ENCODE data around the gene PBXIP1. TPM values are rescaled to one million over a fixed set of nuclear protein-coding genes. Genes with fewer than 3 reads are reported as not detected.

The PBXIP1 gene
- total RNA-seq, 2 experiments from 2014 or later: 23.8 to 37.7 TPM

GRCh38 chr1:154969860-154970452 lies 14.1 kb upstream of the PBXIP1 start:
- DNase-seq (ENCODE audit: low spot score): no peak
- POLR2A ChIA-PET: interaction anchor here (0.5 to 0.7 kb wide), 2 partner anchors 13 to 16 kb away, joined by 5 to 6 read pairs; partner anchors contain the start of gene FLAD1
- intact Hi-C loops (cut with micrococcal nuclease; ENCODE audit: unreplicated experiment): no loop called here
- no TSS peak for BruUV-seq (replicated peaks)
- Histone ChIP-seq H2AFZ (ENCODE audit: low read length) (no peak overlapping the region), H3K4me2 (ENCODE audit: low read length) (peak overlapping the region; percentile 59; the same call in 1 of the 2 replicates), H3K4me1 (ENCODE audit: insufficient read depth, low read length, poor library complexity, severe bottlenecking) (peaks cover 30% of the 10 kb centered on the region), H3K9me2 (ENCODE audit: insufficient read depth, low read length) (no peaks in the 10 kb centered on the region), H3K9me3 (ENCODE audit: low read length) (no peaks in the 10 kb centered on the region), H3K4me3 (ENCODE audit: low read depth, low read length, poor library complexity, severe bottlenecking) (no peak overlapping the region), H3K36me3 (ENCODE audit: insufficient read depth, low read length) (peaks cover 59% of the 10 kb centered on the region), H3K27ac (ENCODE audit: low read depth, low read length, poor library complexity, severe bottlenecking) (no peak overlapping the region), H4K20me1 (ENCODE audit: insufficient read depth, low read length) (no peaks in the 10 kb centered on the region), H3K79me2 (ENCODE audit: insufficient read depth, low read depth, low read length) (peaks cover 36% of the 10 kb centered on the region)
- TF ChIP-seq EZH2phosphoT487 (IDR thresholded peaks at IDR 0.05; ENCODE audit: borderline replicate concordance, low read depth, low read length): no peak
- TF ChIP-seq CTCF (conservative IDR thresholded peaks at IDR 0.05; ENCODE audit: low read length): no peak
- CTCF ChIA-PET (ENCODE audit: unreplicated experiment): no interaction called here

- no peak for TF ChIP-seq EZH2phosphoT487 (IDR thresholded peaks at IDR 0.05; ENCODE audit: borderline replicate concordance, low read depth, low read length)
- TF ChIP-seq CTCF (conservative IDR thresholded peaks at IDR 0.05; ENCODE audit: low read length): no peak
- no peak overlapping the region for H3K27ac ChIP-seq (ENCODE audit: low read depth, low read length, poor library complexity, severe bottlenecking)
- no peak for DNase-seq (ENCODE audit: low spot score)
- H3K9me2 ChIP-seq (ENCODE audit: insufficient read depth, low read length): no peaks in the 10 kb centered on the region
- BruUV-seq (replicated peaks): no TSS peak
- H3K79me2 ChIP-seq (ENCODE audit: insufficient read depth, low read depth, low read length): peaks cover 34% of the 10 kb centered on the region
- ChIA-PET POLR2A (interaction anchor here (0.7 kb wide), 1 partner anchor 16 kb away, joined by 6 read pairs; no protein-coding TSS in a partner anchor), CTCF (ENCODE audit: unreplicated experiment) (no interaction called here)
- no peak overlapping the region for H3K4me2 ChIP-seq (ENCODE audit: low read length)
- intact Hi-C loops (cut with micrococcal nuclease; ENCODE audit: unreplicated experiment): no loop called here
- no peak overlapping the region for H2AFZ ChIP-seq (ENCODE audit: low read length)
- peaks cover 30% of the 10 kb centered on the region for H3K4me1 ChIP-seq (ENCODE audit: insufficient read depth, low read length, poor library complexity, severe bottlenecking)
- no peaks in the 10 kb centered on the region for H4K20me1 ChIP-seq (ENCODE audit: insufficient read depth, low read length)
- H3K4me3 ChIP-seq (ENCODE audit: low read depth, low read length, poor library complexity, severe bottlenecking): no peak overlapping the region
- H3K36me3 ChIP-seq (ENCODE audit: insufficient read depth, low read length): peaks cover 65% of the 10 kb centered on the region
- no peaks in the 10 kb centered on the region for H3K9me3 ChIP-seq (ENCODE audit: low read length)
Measured at GRCh38 chr1:154969246-154969645, 13.3 kb upstream of the PBXIP1 start.

GRCh38 chr1:154968731-154969130 lies 12.8 kb upstream of the PBXIP1 start:
- H3K4me1 ChIP-seq (ENCODE audit: insufficient read depth, low read length, poor library complexity, severe bottlenecking): peaks cover 30% of the 10 kb centered on the region

More at GRCh38 chr1:154968731-154969130, 12.8 kb upstream of the PBXIP1 start:
- Histone ChIP-seq H3K9me3 (ENCODE audit: low read length) (no peaks in the 10 kb centered on the region), H3K27ac (ENCODE audit: low read depth, low read length, poor library complexity, severe bottlenecking) (no peak overlapping the region), H4K20me1 (ENCODE audit: insufficient read depth, low read length) (no peaks in the 10 kb centered on the region), H3K4me2 (ENCODE audit: low read length) (no peak overlapping the region), H2AFZ (ENCODE audit: low read length) (no peak overlapping the region), H3K36me3 (ENCODE audit: insufficient read depth, low read length) (peaks cover 70% of the 10 kb centered on the region), H3K79me2 (ENCODE audit: insufficient read depth, low read depth, low read length) (peaks cover 32% of the 10 kb centered on the region), H3K9me2 (ENCODE audit: insufficient read depth, low read length) (no peaks in the 10 kb centered on the region), H3K4me3 (ENCODE audit: low read depth, low read length, poor library complexity, severe bottlenecking) (no peak overlapping the region)
- CTCF ChIA-PET (ENCODE audit: unreplicated experiment): no interaction called here
- DNase-seq (ENCODE audit: low spot score): no peak
- POLR2A ChIA-PET: no interaction called here
- TF ChIP-seq EZH2phosphoT487 (IDR thresholded peaks at IDR 0.05; ENCODE audit: borderline replicate concordance, low read depth, low read length) (no peak), CTCF (conservative IDR thresholded peaks at IDR 0.05; ENCODE audit: low read length) (no peak)
- intact Hi-C loops (cut with micrococcal nuclease; ENCODE audit: unreplicated experiment): no loop called here
- BruUV-seq (replicated peaks): no TSS peak

Measured in OCI-LY7 (cell line).